Activated CD4-positive, alpha-beta T cell treated with anti-CD3 and anti-CD28 coated beads, Interleukin-2, amount 50 U/mL, for 16 hours (primary cell): ENCODE data around the gene POLD4.
A peak's percentile ranks its signal among the peaks of the same experiment; 100 is the strongest.
"Not testable (repeated sequence)": the region's sequence is repeated elsewhere in the genome, so short reads cannot be mapped to it uniquely, and the experiment has no call there.

ENCODE experiments used
- DNase-seq: peaks from one replicate; pipeline ENCODE4 v3.0.0-alpha.2; 2020

POLD4 gene

DNA sequence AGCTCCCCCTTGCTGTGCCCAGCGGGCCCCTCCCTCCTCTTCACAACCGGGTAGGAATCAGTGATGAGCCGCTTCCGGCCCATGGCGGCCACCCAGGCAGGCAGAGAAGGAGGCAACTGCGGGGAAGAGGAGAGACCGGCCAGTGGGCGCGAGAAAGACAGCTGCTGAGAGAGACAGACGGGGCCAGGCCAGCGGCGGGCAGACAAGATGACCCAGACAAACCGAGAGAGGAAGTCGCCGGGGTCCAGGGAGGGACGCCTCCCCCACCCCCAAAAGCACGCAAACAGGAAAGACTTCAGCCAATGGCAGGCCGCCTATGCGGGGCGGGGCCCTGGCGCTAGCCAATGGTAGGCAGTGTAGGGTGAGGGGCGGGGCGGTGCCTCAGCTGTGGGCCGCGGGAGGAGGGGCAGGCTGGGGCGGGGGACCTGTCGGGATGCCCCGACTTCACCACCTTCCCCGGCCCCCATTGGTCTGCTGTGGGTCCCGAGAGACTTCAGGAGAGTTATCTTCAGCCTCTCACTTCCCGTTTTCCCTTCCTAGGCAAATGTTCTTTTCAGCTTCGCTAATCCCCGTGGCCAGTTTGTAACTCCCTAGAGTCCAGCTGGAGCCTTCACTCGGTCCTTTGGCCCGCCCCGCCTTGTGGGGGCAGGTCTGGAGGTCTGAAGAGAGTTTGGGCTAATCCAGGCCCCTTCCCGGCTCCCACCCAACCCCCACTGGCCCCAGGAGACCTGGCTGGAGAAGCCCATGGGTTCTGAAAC is at the start of gene POLD4:
Gene POLD4, minus strand, starts transcription at position 230 of the 758 bp plus-strand sequence. Its CDS starts 147 bp downstream, at position 83.
- peak; percentile 96 for DNase-seq

- DNase-seq, result not testable (repeated sequence)
These were observed 49.7 kb upstream of the POLD4 start for GRCh38 chr11:67403085-67403484.

- DNase-seq, result not testable (repeated sequence)
These were observed 49.0 kb upstream of the POLD4 start for GRCh38 chr11:67402192-67402839.

DNA sequence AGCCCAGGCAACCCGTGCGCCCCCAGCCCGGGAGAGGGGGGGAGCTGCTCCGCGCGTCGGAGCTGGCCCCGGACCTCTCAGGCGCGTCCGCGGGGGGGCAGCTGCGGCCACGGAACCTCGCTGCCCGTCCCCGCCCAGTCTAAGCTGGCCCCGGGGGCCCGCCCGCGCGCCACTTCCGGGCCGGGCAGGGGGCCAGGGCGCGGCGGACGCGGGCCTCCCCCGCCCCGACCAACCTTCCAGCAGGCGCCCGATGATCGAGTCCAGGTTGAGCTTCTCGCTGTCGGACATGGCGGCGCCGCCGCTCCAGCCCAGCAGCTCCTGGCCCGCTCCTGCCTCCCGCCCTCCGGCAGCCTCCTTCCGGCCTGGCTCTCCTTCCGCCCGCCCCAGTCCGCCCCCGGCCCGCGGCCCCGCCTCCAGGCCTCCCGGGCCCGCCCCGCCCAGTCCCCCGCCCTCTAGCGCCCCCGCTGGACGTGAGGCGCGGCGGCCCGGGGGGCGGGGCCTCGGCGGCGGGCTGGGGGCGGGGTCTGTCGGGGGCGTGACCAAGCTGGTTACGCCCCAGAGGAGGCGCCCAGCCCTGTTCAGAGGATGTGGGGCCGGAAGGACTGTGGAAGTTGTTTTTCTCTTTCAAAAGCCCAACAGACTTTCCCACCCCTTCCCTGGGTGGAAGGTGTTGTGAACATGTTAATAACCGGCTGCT is 48.3 kb upstream of the POLD4 start, which contains the start of gene PPP1CA:
Gene PPP1CA, minus strand, starts transcription at position 364 of the 697 bp plus-strand sequence. Its CDS starts 76 bp downstream, at position 288.
- peak; percentile 92 for DNase-seq

DNA sequence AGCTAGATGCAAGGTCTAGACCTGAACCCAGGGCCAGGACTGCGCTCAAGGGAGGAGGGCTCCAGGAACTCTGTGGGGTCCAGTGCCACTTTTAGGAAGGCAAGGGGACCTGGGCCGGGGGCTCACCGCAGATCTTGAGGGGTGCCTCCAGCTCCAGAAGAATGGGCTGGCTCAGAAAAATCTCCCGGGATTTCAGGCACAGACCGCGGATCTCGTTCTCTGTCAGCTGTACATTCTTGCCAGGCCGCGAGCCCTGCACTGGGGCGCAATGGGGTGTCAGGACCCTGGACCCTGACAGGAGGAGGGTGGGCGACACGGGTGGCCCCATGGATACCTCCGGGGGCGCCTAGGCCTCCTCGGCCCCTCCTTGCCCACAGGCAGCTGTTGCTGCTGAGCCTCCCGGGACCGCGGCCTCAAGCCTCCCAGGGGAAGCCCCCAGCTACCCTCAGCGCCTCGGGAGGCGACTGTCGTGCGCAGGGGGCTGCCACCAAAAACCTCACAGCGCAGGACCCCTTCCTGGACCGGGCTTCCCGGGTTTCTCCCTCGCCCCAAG is 47.7 kb upstream of the POLD4 start:
- no peak for DNase-seq

DNA sequence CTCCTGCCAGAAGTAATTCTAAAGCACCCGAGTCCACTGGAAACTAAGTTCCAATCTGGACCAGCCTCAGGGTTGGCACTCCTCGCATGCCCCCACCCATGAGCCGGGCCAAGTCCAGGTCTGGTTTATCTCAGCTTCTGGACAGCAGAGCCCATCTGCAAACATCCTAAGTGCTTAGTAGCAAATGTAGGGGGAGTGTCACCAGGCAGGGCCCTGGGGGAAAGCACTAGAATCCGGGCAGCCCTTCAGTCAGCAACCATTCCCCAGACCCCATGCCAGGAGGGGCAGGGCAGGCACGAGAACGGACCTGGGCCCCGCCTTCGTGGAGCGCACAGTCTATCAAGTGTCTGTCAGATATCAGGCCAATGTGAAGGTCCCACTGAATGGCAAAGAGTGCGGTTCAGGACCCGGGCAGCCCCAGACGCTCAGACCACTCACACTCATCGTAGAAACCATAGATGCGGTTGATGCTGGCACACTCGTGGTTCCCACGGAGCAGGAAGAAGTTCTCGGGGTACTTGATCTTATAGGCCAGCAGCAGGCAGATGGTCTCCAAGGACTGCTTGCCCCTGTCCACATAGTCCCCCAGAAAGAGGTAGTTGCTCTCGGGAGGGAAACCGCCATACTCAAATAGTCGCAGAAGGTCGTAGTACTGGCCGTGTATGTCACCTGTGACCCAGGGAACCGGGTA is 47.0 kb upstream of the POLD4 start:
- no peak for DNase-seq

DNA sequence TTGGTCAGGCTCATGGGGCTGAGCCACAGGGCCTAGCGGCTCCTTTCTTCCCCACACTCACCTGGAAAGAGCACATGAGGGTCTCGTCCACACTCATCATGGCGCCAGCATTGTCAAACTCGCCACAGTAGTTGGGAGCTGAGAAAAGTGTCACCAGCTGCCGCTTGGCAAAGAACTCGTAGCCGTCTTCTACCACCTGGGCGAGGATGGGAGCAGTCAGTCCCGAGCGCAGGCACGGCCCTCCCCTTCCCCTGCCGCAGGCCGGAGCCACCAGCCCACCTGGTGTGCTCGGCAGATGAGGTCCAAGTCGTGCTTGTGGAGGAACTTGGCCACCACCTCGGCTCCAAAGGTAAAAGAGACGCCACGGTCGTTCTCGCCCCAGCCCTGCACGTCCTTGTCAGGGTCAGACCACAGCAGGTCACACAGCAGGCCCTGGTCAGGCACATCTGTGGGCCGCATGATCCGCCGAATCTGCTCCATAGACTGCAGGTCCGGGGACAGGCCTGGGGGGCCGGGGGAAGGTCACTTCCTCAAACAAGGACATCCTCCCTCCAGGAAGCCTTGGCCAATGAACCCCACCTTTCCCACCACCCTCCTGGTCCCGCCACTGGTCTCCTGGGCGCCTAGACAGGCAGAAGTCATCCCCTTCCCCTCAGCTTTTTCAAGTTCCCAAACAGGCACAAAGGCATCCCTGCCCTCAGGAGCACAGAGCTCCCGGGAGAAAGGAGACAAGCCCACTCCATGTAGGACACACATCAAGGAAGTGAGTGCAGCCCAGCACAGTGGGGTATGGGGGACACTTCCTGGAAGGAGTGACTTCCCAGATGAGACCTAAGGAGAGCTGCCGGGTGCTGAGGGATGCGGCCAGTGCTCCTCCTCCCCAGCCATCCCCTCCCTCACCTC is 45.6 kb upstream of the POLD4 start:
- DNase-seq, result no peak

DNA sequence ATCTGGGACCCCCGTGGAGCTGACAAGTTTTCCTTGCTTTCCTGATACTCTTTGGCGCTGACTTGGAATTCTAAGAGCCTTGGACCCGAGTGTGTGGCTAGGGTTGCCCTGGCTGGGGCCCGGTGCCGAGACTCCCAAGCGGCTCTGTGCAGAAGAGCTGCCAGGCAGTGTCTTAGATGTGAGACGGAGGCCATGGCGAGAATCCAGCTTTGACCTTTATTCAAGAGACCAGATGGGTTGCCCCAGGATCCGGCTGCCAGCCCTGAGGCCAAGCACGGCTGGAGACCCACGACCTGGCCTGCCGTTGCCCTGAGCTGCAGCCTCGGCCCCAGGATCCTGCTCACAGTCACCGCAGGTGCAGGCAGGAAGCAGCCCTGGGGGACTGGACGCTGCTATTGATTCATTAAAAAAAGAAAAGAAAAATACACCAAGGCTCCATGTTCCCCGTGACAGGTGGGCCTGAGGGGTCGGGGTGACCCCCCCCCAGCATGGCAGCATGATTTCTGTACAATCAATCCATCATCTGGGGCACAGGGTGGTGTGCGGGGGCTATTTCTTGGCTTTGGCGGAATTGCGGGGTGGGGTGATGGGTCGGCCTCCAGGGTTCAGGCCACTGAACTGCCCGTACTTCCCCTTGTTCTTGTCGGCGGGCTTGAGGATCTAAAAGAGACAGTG is 44.8 kb upstream of the POLD4 start:
- DNase-seq, result no peak

GRCh38 chr11:67397536-67397935 is 44.2 kb upstream of the POLD4 start:
- no peak for DNase-seq

- no peak for DNase-seq
These were observed 43.4 kb upstream of the POLD4 start for GRCh38 chr11:67396587-67397389.

DNA sequence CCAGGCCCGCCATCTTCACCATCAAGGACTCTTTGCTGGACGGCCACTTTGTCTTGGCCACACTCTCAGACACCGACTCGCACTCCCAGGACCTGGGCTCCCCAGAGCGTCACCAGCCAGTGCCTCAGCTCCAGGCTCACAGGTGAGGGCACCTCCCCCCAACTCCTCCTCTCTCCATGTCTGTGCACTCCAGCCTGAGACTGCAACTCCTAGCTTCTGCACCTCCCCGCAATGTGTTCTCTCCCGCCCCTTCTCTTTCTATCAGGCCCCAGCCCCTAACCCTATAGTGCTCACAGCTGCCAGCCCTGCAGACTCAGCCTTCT is 42.9 kb upstream of the POLD4 start:
- DNase-seq, result no peak

DNA sequence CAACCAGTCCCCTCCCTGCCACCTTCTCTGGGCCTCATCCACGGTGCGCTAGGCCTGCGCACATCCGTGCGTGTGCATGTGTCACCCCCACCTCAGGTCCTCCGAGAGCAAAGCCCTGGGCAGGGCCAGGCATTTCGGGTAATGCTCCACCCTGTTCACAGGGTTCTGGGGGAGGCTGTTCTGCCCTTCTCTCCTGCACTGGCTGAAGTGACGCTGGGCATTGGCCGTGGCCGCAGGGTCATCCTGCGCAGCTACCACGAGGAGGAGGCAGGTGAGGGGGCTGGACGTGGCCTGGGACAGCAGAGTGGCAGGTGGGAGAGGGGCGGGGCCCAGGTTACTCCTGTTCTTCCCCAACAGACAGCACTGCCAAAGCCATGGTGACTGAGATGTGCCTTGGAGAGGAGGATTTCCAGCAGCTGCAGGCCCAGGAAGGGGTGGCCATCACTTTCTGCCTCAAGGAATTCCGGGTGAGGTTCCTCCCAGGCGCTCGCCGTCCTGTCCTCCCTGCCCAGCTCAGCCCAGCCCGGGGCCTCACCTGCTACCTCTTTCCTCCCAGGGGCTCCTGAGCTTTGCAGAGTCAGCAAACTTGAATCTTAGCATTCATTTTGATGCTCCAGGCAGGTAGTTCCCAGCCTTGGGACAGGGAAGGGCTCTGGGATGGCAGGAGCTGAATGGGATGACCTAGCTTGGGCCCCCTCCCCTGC is 42.4 kb upstream of the POLD4 start:
- no peak for DNase-seq

DNA sequence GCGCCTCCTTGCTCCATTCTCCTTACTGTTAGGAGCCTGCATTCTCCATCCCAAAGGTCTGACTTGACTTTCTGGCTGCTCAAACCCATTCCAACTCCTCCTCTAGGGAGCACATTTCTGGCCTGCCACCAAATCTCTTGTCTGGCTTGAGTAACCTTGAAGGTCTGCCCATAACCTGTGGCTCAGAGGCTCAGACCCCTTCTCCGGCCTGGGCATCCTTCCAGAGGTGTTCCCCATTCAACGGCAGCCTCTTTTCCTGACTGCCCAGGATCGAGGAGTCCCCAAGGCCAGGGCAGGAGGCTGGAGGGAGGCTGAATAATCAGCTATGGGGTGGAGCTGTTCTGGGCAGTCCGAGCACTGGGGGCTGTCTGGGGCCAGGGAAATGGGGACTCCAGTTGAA is 40.6 kb upstream of the POLD4 start:
- no peak for DNase-seq

DNA sequence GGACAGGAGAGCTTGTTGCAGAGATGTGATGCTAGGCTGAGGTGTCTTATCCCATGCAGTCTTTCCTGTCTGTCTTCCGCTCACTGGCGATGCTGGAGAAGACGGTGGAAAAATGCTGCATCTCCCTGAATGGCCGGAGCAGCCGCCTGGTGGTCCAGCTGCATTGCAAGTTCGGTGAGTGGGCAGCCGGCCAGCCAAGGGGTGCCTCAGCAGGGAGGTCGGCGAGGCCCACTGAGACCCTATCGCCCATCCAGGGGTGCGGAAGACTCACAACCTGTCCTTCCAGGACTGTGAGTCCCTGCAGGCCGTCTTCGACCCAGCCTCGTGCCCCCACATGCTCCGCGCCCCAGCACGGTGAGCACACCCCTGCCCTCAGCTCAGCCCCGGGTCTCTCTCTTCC is 40.1 kb upstream of the POLD4 start:
- no peak for DNase-seq

DNA sequence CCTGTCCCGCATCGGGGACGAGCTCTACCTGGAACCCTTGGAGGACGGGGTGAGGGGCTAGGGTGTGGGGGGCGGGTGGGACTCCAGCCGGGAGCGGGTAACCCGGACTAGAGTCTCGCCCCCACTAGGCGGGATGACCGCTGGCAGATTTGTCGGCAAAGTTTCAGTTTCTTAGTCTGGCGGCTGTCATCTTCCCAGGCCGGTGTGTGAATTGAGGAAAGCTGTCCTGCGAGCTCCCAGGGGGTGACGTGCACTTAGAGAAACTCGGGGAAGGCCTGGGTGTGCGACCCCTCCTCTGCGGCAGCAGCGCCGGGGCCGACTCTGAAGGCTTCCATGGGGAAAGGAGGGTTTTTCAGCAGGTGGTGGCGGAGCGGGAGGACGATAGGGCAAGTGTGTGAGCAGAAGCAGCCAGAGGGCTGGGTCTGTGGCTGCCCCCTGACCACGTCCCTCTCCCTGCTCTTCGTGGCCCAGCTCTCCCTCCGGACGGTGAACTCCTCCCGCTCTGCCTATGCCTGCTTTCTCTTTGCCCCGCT is 38.9 kb upstream of the POLD4 start:
- no peak for DNase-seq

- peak; percentile 94 for DNase-seq
These were observed 38.2 kb upstream of the POLD4 start, which contains the start of gene RAD9A for GRCh38 chr11:67391304-67392182. Gene RAD9A (plus strand): TSS chr11:67391986. CDS start chr11:67392045, 59 bp downstream.

DNA sequence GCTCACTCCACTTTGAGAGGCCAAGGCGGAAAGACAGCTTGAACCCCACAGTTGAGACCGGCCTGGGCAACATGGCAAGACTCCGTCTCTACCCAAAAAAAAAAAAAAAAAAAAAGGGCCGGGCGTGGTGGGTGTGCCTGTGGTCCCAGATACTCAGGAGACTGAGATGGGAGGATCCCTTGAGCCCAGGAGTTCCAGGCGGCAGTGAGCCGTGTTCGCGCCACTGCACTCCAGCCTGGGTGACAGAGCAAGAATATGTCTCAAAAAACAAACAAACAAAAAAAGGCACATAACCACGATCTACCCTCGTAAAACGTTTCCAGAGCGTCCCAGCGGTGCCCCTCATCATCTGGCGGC is 37.6 kb upstream of the POLD4 start:
- no peak for DNase-seq

DNA sequence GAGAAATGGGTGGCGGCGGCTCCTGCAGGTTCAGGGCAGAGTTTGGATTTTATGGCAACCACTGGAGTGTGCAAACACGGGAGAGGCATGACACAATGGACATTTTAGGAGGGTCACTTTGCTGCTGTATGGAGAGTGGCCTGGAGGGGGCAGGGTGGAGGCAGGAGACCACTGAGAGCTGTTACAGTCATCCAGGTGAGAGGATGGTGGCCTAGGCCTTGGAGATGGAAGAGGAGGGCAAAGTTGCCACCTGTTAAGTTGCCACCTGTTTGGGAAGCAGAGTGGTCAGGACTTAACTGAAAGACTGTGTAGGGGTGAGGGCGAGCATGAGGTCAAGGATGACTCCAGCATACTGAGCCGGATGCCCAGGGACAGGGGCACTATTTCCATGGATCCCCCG is 36.1 kb upstream of the POLD4 start:
- peak; percentile 47 for DNase-seq
